ENCODE data around the gene RAB6B.

GRCh38 chr3:133865136-133865855 is 30.4 kb downstream of the RAB6B start:
- TF ChIP-seq SREBF2 (IDR thresholded peaks at IDR 0.05): no peak
- no peak for TF ChIP-seq KDM1A (IDR thresholded peaks at IDR 0.05; ENCODE audit: low read depth)
- no peak for TF ChIP-seq CHD2 (IDR thresholded peaks at IDR 0.05; ENCODE audit: low read length, partially characterized antibody)
- no peak for TF ChIP-seq CTCF (IDR thresholded peaks at IDR 0.05)
- TF ChIP-seq, protein P1, sequence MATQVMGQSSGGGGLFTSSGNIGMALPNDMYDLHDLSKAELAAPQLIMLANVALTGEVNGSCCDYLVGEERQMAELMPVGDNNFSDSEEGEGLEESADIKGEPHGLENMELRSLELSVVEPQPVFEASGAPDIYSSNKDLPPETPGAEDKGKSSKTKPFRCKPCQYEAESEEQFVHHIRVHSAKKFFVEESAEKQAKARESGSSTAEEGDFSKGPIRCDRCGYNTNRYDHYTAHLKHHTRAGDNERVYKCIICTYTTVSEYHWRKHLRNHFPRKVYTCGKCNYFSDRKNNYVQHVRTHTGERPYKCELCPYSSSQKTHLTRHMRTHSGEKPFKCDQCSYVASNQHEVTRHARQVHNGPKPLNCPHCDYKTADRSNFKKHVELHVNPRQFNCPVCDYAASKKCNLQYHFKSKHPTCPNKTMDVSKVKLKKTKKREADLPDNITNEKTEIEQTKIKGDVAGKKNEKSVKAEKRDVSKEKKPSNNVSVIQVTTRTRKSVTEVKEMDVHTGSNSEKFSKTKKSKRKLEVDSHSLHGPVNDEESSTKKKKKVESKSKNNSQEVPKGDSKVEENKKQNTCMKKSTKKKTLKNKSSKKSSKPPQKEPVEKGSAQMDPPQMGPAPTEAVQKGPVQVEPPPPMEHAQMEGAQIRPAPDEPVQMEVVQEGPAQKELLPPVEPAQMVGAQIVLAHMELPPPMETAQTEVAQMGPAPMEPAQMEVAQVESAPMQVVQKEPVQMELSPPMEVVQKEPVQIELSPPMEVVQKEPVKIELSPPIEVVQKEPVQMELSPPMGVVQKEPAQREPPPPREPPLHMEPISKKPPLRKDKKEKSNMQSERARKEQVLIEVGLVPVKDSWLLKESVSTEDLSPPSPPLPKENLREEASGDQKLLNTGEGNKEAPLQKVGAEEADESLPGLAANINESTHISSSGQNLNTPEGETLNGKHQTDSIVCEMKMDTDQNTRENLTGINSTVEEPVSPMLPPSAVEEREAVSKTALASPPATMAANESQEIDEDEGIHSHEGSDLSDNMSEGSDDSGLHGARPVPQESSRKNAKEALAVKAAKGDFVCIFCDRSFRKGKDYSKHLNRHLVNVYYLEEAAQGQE (IDR thresholded peaks at IDR 0.05): no peak
- TF ChIP-seq ZFP36 (IDR thresholded peaks at IDR 0.05; ENCODE audit: borderline replicate concordance, partially characterized antibody): no peak
- no peak for TF ChIP-seq JUN (IDR thresholded peaks at IDR 0.05)
- no peak for TF ChIP-seq POLR2A (IDR thresholded peaks at IDR 0.05; ENCODE audit: low read length)
- TF ChIP-seq PHF8 (IDR thresholded peaks at IDR 0.05; ENCODE audit: borderline replicate concordance, low read depth): no peak
- no peak for TF ChIP-seq SMC3 (IDR thresholded peaks at IDR 0.05)
- TF ChIP-seq, protein P2, sequence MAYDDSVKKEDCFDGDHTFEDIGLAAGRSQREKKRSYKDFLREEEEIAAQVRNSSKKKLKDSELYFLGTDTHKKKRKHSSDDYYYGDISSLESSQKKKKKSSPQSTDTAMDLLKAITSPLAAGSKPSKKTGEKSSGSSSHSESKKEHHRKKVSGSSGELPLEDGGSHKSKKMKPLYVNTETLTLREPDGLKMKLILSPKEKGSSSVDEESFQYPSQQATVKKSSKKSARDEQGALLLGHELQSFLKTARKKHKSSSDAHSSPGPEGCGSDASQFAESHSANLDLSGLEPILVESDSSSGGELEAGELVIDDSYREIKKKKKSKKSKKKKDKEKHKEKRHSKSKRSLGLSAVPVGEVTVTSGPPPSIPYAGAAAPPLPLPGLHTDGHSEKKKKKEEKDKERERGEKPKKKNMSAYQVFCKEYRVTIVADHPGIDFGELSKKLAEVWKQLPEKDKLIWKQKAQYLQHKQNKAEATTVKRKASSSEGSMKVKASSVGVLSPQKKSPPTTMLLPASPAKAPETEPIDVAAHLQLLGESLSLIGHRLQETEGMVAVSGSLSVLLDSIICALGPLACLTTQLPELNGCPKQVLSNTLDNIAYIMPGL (CRISPR knock-in tag; IDR thresholded peaks at IDR 0.05; ENCODE audit: borderline replicate concordance): no peak
